Keratinocyte (primary cell): ENCODE results near the gene SULT1C2.

Experiments
- EZH2 ChIP-seq: IDR thresholded peaks from one replicate; pipeline ENCODE4 v1.6.1; 2012; ENCODE audit warnings: inconsistent platforms, mild to moderate bottlenecking, low read length, moderate library complexity
- TF ChIP-seq, protein P1 (sequence below), 3 experiments: IDR thresholded peaks in 1 of 3; conservative IDR thresholded peaks in 1 of 3; optimal IDR thresholded peaks in 1 of 3; 2 replicates in 2 of 3; 3 replicates in 1 of 3; pipeline versions ENCODE3 to v1.5.1; 2011; ENCODE audit warnings: low read length in 3 of 3, mild to moderate bottlenecking in 3 of 3, moderate library complexity in 2 of 3, control low read depth in 1 of 3, inconsistent platforms in 1 of 3; ENCODE audit not compliant: insufficient read depth in 2 of 3; ENCODE audit errors: extremely low read depth in 1 of 3

GRCh38 chr2:108270768-108271506, 17.8 kb upstream of the SULT1C2 start:
- TF ChIP-seq, protein P1, sequence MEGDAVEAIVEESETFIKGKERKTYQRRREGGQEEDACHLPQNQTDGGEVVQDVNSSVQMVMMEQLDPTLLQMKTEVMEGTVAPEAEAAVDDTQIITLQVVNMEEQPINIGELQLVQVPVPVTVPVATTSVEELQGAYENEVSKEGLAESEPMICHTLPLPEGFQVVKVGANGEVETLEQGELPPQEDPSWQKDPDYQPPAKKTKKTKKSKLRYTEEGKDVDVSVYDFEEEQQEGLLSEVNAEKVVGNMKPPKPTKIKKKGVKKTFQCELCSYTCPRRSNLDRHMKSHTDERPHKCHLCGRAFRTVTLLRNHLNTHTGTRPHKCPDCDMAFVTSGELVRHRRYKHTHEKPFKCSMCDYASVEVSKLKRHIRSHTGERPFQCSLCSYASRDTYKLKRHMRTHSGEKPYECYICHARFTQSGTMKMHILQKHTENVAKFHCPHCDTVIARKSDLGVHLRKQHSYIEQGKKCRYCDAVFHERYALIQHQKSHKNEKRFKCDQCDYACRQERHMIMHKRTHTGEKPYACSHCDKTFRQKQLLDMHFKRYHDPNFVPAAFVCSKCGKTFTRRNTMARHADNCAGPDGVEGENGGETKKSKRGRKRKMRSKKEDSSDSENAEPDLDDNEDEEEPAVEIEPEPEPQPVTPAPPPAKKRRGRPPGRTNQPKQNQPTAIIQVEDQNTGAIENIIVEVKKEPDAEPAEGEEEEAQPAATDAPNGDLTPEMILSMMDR (optimal IDR thresholded peaks at IDR 0.05 in 1 of 3, IDR thresholded peaks at IDR 0.05 in 1 of 3, conservative IDR thresholded peaks at IDR 0.05 in 1 of 3; ENCODE audit: extremely low read depth in 1 of 3, insufficient read depth in 2 of 3, low read length in 3 of 3): no peak
- no peak for TF ChIP-seq EZH2
